G401 (cell line): ENCODE results near the gene CAMK2D. TPM values are rescaled to one million over a fixed set of nuclear protein-coding genes. Genes with fewer than 3 reads are reported as not detected.
"Not testable (repeated sequence)": the region's sequence is repeated elsewhere in the genome, so short reads cannot be mapped to it uniquely, and the experiment has no call there.

Source experiments
- DNase-seq: peaks from one replicate; pipeline ENCODE4 v3.0.0-alpha.2; 2015; ENCODE audit warnings: low spot score
- in situ Hi-C: cut with HindIII; loops from 2 replicates; pipeline ENCODE4 v1.10.0; 2016; ENCODE audit warnings: low sequenced_read_pairs, mixed read lengths
- total RNA-seq: library from RNA; depleted of rRNA; stranded (reverse); fragments of >200 nt; shearing (Covaris generic); gene quantifications from 2 replicates; pipeline ENCODE4 v1.2.3, GENCODE V29; 2014

The CAMK2D gene
- total RNA-seq, 1 experiment from 2014 or later = 65.9 TPM

- no peak for DNase-seq
- in situ Hi-C loops = no loop called here
Observed at GRCh38 chr4:113694008-113694407, 67.5 kb downstream of the CAMK2D start.

GRCh38 chr4:113692809-113693411 lies 68.6 kb downstream of the CAMK2D start:
- in situ Hi-C loops = no loop called here
- DNase-seq = no peak

- no peak for DNase-seq
- in situ Hi-C loops = no loop called here
Observed at GRCh38 chr4:113691676-113692075, 69.9 kb downstream of the CAMK2D start.

GRCh38 chr4:113689394-113689793 lies 72.1 kb downstream of the CAMK2D start:
- in situ Hi-C loops = no loop called here
- DNase-seq = no peak

- no peak for DNase-seq
- in situ Hi-C loops = no loop called here
Observed at GRCh38 chr4:113687067-113687718, 74.3 kb downstream of the CAMK2D start.

- in situ Hi-C loops, DNase-seq: not testable (repeated sequence)
Observed at GRCh38 chr4:113685157-113685556, 76.4 kb downstream of the CAMK2D start.

GRCh38 chr4:113684534-113685091 lies 76.9 kb downstream of the CAMK2D start:
- peak; percentile 61 for DNase-seq
- in situ Hi-C loops = no loop called here

GRCh38 chr4:113682730-113683537 lies 78.6 kb downstream of the CAMK2D start:
- no peak for DNase-seq
- in situ Hi-C loops = no loop called here

- DNase-seq = no peak
- in situ Hi-C loops = no loop called here
Observed at GRCh38 chr4:113678641-113679040, 82.9 kb downstream of the CAMK2D start.

GRCh38 chr4:113677325-113677724 lies 84.2 kb downstream of the CAMK2D start:
- no peak for DNase-seq
- in situ Hi-C loops = no loop called here

GRCh38 chr4:113675731-113676697 lies 85.5 kb downstream of the CAMK2D start:
- DNase-seq = no peak
- in situ Hi-C loops = no loop called here

- in situ Hi-C loops = no loop called here
Observed at GRCh38 chr4:113674733-113675132, 86.8 kb downstream of the CAMK2D start.

GRCh38 chr4:113674251-113674650 lies 87.3 kb downstream of the CAMK2D start:
- in situ Hi-C loops = no loop called here

More at GRCh38 chr4:113674733-113675132, 86.8 kb downstream of the CAMK2D start:
- DNase-seq = peak; percentile 70

GRCh38 chr4:113673450-113673849 lies 88.1 kb downstream of the CAMK2D start:
- in situ Hi-C loops = no loop called here
- no peak for DNase-seq

More at GRCh38 chr4:113674251-113674650, 87.3 kb downstream of the CAMK2D start:
- peak; percentile 58 for DNase-seq

GRCh38 chr4:113666386-113667114 lies 95.0 kb downstream of the CAMK2D start:
- in situ Hi-C loops = no loop called here
- DNase-seq = no peak

GRCh38 chr4:113665036-113665435 lies 96.5 kb downstream of the CAMK2D start:
- DNase-seq = no peak
- in situ Hi-C loops = no loop called here

- in situ Hi-C loops = no loop called here
- DNase-seq = no peak
Observed at GRCh38 chr4:113662581-113662980, 99.0 kb downstream of the CAMK2D start.

GRCh38 chr4:113659127-113659526 lies 102.4 kb downstream of the CAMK2D start:
- no peak for DNase-seq
- in situ Hi-C loops = no loop called here
